Measurements from ENCODE around the gene STH.

GRCh38 chr17:45954914-45955313 is 44.1 kb upstream of the STH start:
- TF ChIP-seq, protein P1, sequence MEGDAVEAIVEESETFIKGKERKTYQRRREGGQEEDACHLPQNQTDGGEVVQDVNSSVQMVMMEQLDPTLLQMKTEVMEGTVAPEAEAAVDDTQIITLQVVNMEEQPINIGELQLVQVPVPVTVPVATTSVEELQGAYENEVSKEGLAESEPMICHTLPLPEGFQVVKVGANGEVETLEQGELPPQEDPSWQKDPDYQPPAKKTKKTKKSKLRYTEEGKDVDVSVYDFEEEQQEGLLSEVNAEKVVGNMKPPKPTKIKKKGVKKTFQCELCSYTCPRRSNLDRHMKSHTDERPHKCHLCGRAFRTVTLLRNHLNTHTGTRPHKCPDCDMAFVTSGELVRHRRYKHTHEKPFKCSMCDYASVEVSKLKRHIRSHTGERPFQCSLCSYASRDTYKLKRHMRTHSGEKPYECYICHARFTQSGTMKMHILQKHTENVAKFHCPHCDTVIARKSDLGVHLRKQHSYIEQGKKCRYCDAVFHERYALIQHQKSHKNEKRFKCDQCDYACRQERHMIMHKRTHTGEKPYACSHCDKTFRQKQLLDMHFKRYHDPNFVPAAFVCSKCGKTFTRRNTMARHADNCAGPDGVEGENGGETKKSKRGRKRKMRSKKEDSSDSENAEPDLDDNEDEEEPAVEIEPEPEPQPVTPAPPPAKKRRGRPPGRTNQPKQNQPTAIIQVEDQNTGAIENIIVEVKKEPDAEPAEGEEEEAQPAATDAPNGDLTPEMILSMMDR (conservative IDR thresholded peaks at IDR 0.05; ENCODE audit: low read depth in 2 of 2) = no peak
- TF ChIP-seq REST (IDR thresholded peaks at IDR 0.05; ENCODE audit: unreplicated experiment) (no peak), EZH2 (IDR thresholded peaks at IDR 0.05; ENCODE audit: low read depth, unreplicated experiment) (no peak), JUNB (IDR thresholded peaks at IDR 0.05; ENCODE audit: unreplicated experiment) (no peak), ETS1 (IDR thresholded peaks at IDR 0.05) (no peak), EZH2phosphoT487 (IDR thresholded peaks at IDR 0.05; ENCODE audit: unreplicated experiment) (no peak)

Measured in GM23338 (cell line).